GM12875 (cell line): Measurements from ENCODE around the gene PPP2R5A.
"Not testable (repeated sequence)": the region's sequence is repeated elsewhere in the genome, so short reads cannot be mapped to it uniquely, and the experiment has no call there.

ENCODE experiments used
- H3K4me3 ChIP-seq: one replicate; pipeline ENCODE4 v1.5.1; 2011; ENCODE audit warnings: low read depth, low read length, control low read depth
- CTCF ChIP-seq: IDR thresholded peaks from 2 replicates; pipeline ENCODE4 v1.5.1; 2011; ENCODE audit warnings: low read depth, mild to moderate bottlenecking, control low read depth, inconsistent platforms, low read length, moderate library complexity, borderline replicate concordance; ENCODE audit not compliant: insufficient read depth

PPP2R5A gene

DNA sequence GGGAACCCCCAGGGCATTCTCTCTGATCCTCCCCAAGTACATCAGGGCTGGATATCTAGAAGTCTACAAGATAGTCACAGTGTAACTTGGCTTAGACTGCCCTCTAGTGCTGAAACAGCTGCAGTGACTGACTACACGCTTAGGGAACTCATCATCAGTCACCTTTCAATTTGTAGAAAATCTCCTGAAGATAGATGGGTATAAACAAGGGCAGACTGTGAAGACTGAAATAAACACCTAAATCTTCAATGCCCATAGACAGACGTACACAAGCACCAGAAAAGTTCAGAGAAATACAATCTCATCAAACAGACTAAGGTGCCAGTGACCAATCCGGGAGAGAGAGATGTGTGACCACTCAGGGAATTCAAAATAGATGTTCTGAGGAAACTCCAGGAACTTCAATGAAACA is 82.9 kb downstream of the PPP2R5A start:
- H3K4me3 ChIP-seq: no peak overlapping the region

DNA sequence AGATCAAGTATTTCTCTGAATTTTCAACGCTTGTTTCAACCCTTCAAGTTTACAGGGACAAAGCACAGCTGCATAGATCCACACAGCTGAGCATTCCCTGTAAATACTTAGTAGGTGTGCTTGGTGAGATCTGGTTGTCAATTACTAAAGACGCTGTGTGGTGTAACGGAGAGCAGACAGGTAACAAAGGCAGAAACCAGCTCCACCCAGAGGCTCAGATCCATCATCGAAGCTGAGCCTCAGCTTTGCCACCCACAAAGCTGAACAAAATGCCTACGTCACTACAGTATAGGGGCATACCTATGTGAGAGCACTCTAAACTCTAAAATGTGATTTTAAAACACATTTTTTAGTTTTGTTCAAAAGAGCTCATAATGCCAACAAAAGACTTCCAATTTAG is 90.8 kb downstream of the PPP2R5A start:
- H3K4me3 ChIP-seq: no peak overlapping the region
- no peak for TF ChIP-seq CTCF

More for the DNA sequence above, 82.9 kb downstream of the PPP2R5A start:
- TF ChIP-seq CTCF: peak; percentile 80

GRCh38 chr1:212377644-212378043 is 92.4 kb downstream of the PPP2R5A start:
- no peak overlapping the region for H3K4me3 ChIP-seq
- TF ChIP-seq CTCF: no peak

DNA sequence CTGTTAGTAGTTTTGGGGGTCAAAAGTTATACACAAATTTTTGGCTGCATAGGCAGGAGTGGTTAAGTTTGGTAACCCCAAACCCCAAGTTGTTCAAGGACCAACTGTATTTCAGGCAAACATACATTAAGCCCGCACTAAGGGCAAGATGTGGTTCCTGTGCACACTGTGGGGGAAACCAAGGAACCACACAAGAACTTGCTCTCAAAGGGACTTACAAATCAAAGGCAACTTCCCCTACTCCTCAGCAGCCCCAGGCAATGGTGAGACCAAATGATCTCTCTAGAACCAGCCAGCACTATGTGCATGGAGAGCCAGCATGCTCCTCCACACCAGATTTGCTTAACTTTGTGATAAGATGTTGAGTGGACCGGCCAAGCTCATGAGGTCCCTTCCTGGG is 94.2 kb downstream of the PPP2R5A start:
- no peak for TF ChIP-seq CTCF
- no peak overlapping the region for H3K4me3 ChIP-seq

- H3K4me3 ChIP-seq: no peak overlapping the region
- TF ChIP-seq CTCF: no peak
These were observed 96.3 kb downstream of the PPP2R5A start for GRCh38 chr1:212381397-212382035.

DNA sequence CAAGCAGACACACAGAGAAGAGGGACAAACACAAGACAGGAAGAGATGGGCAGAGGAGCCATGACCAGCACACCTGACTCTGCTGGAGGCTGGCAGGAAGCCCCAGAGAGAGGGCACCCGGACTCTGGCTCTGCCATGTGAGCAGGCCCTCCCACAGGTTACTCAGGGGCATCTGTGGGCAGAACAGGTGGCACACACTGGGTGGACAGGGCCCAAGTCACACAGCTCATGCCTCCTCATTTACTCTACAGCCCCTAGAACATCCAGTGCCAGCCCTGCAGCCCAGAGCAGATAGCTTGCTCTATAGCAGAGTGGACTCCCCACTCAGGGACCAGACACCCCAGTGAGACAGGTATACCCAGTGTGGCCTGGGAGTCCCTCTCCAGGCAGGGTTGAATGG is 100.8 kb downstream of the PPP2R5A start:
- no peak for TF ChIP-seq CTCF
- H3K4me3 ChIP-seq: no peak overlapping the region

GRCh38 chr1:212388985-212389716 is 103.9 kb downstream of the PPP2R5A start:
- TF ChIP-seq CTCF: no peak
- no peak overlapping the region for H3K4me3 ChIP-seq

DNA sequence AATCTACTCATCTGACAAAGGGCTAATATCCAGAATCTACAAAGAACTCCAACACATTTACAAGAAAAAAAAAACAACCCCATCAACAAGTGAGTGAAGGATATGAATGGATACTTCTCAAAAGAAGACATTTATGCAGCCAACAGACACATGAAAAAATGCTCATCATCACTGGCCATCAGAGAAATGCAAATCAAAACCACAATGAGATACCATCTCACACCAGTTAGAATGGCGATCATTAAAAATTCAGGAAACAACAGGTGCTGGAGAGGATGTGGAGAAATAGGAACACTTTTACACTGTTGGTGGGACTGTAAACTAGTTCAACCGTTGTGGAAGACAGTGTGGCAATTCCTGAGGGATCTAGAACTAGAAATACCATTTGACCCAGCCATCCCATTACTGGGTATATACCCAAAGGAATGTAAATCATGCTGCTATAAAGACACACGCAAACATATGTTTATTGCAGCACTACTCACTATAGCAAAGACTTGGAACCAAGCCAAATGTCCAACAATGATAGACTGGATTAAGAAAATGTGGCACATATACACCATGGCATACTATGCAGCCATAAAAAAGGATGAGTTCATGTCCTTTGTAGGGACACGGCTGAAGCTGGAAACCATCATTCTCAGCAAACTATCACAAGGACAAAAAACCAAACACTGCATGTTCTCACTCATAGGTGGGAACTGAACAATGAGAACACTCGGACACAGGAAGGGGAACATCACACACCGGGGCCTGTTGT is 110.6 kb downstream of the PPP2R5A start:
- not testable (repeated sequence) for H3K4me3 ChIP-seq
